Ramos (cell line): ENCODE data around the gene FGD5.
"Not testable (repeated sequence)": the region's sequence is repeated elsewhere in the genome, so short reads cannot be mapped to it uniquely, and the experiment has no call there.

Source experiments
- in situ Hi-C: fragments of 300-500 bp; cut with MboI; formaldehyde crosslinking; loops from one replicate; pipeline ENCODE4 v1.14.3; 2022; ENCODE audit warnings: low sequenced_read_pairs; ENCODE audit not compliant: unreplicated experiment

FGD5 gene

DNA sequence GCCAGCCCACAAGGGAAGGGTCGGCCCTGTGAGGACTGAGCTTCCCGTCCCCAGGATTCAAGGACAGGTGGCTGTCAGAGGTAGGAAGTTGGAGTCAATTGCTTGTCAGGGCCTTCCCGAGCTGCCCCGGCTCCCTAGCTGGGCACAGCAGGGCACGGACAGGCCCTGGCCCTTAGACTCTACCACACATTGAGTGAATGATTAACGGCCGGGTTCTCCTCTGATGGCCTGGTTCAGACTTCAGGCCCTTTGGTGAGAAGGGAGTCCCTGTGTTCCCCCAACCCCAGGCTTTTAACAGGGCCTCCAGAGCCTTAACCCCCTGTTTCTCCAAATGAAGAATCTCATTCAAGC, 16.4 kb upstream of the FGD5 start:
- in situ Hi-C loops: no loop called here

DNA sequence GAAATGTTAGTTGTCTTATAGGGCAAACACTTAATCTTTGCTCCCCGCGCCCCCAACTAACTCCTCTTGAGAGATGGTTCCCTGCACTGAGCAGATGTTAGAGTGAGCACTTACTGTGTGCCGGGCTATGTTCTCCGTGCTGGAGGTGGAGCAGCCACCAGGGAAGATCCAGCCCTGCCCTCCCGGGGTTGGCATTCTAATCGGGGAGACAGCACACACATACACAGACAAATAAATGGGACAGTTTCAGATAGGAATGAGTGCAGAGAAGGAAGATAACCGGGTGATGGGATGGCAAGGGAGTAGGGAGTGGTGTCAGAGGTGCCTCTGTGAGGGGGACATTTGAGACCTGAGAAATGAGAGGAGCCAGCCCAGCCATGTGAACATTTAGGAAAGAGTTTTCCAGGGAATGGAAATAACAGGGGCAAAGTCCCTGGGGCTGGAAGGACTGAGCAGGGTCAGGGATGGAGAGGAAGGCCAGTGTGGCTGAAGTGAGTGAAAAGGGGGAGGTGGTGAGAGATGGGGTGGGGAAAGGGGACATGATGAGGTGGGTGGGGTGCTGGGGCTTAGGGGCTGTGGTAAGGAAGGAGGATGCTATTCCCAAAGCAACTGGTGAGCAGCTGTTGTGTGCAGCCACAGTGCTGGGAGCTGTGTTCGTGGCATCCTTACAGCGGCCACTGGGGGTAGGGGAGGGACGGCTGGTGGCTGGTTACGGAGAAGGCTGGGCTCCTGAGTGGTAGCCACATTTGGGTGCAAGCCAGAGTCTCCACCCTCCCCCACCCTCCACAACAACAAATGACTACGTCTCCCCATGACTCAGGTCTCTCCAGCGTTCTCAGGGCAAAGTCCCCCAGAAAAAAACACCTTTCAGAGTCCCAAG, 15.4 kb upstream of the FGD5 start:
- in situ Hi-C loops: no loop called here

DNA sequence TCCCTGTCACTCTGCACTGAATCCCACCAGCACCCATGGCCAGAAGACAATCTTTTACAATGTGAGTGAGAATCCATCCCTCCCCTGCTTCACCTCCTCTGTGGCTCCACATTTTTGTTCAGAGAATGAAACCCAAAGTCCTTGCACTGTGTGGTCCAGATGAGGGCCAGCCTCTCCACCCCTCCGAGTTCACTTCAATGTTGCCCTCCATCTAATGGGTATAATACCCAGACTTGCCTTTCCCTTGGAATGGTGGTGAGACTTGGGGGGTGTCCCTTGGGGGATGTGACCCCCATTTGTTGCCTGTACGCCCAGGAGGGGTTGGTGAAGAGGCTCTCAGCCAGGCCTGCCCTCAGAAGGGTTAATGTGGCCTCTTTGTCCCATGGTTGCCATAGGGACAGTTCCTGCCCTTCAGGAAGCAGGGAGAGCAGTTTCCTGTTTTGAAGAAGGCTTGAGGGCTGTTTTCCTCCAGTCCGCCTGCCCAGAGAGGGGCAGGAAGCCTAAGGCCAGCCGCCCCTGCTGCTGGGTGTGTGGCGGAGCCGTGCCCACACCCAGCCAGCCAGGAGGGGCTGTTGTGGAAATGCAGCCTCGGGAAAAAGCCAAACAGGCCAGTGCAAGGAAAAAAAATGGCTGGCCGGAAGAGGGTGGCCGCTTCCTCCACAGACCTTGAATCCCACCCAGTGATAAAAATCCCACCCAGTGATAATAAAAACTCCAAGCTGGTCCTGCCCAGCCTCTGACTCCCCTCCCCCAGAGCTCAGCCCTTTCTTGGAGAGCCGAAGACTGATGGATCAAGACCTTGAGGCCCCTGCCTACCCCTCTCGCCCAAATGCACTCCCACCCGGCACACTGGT, 14.6 kb upstream of the FGD5 start:
- in situ Hi-C loops: no loop called here

DNA sequence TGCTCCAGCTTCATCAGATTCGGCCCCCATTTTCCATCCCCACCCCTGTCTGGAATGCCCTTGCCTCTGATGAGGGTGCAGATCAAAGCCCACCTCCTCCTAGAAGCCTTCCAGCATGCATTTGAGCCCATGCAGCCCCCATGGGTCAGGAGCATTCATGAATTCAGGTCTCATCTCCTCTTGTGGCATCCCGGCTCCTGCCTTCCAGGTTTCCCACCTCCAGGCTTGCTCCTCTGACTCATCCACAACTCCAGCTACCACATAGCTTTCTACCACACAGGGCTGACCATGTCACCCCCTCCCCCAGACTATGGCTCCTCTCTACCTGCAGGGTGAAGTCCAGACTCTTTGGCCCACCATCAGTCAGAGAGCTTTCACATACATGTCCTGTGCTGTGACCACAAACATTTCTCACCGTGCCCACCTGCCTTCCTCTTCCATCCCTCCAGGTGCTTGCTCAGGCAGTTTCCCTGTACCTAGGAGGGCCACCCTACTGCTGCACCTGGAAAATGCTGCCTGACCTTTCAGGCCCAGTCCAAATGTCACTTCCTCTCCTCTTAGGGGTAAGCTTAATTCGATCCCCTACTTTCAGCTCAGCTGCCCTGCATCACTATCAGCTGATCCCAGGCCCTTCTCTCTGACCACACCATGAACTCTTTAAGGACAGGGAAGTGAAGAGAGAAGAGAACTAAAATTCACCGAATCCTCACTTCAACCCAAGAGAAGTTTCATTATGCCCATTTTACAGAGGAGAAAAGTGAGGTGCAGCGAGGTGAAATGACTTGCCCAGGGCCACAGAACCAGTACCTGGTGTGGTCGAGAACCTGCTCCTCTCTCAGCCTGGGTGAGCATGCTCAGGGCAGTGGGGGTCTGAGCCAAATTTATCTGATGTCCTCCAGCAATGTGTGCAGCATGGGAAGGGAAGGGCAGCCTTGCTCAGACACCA, 13.7 kb upstream of the FGD5 start:
- in situ Hi-C loops: no loop called here

GRCh38 chr3:14805961-14806537, 12.7 kb upstream of the FGD5 start:
- in situ Hi-C loops: no loop called here

GRCh38 chr3:14806641-14807263, 12.0 kb upstream of the FGD5 start:
- in situ Hi-C loops: no loop called here

- in situ Hi-C loops: no loop called here
These were observed 10.7 kb upstream of the FGD5 start for GRCh38 chr3:14808025-14808424.

DNA sequence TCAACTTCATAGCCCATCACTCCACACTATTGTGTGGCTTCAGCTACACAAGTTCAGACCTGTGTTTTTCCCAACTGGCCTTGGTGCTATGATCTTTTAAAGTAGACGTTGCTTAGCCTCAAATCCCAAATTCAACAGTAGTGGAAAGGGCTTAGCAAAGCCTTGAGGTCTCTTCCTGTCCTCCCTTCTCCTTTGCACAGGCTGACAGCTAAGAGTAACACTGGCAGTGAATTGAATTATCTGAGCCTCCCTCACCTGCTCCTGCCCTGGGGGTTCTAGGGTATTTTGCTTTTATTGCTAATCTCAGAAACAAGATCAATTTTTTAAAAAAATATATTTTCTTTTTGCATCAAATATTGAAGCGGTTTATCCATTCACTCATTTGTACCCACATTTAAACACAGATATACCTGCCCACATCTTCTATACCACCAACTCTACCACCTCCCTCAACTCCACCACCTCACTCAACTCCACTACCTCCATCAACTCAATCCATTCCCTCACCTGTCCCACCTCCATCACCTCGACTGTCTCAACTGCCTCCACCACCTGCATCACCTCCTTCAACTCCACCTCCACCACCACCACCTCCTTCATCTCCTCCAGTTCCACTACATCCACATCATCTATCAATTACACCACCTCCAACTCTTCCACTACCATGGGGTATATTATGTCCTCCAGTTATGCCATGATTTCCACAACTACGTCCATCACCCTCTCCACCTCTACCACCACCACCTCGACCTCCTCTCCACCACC, 10.1 kb upstream of the FGD5 start:
- in situ Hi-C loops: no loop called here

GRCh38 chr3:14809611-14810010, 9.2 kb upstream of the FGD5 start:
- in situ Hi-C loops: not testable (repeated sequence)

DNA sequence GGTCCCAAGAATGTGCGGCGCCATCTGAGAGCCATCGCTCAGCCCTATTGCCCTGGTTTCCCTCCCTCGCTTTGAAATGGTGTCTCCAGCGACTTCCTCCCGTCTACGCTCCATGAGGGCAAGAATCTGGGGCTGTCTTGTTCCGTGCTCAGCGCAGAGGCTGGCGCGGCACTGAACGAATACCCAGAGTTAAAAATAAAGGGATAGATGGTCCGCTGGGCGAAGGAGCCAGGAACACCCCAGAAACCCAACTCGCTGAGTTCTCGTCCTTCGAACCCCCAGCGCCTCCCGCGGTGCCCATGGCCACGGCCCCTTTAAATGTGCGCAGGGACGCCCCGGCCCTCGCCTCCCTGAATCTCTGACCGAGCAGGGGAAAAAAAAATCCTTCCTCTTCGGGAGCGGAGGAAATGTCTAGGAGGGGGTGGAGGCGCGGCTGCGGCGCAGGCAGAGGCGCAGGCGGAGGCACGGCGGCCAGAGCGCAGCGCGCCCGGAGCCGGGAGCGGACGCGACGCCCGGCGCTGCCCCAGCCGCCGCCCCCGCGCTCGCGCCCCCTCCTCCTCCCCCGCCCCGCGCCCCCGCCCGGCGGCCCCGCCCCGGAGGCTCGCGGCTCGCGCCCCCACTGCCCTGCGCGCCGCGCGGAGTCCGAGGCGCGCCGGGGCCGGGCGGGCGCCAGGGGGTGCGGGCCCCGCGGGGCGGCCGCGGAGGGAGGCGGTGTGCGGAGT, 8.5 kb upstream of the FGD5 start:
- in situ Hi-C loops: no loop called here

- in situ Hi-C loops: no loop called here
These were observed 7.7 kb upstream of the FGD5 start for GRCh38 chr3:14810801-14811661.

DNA sequence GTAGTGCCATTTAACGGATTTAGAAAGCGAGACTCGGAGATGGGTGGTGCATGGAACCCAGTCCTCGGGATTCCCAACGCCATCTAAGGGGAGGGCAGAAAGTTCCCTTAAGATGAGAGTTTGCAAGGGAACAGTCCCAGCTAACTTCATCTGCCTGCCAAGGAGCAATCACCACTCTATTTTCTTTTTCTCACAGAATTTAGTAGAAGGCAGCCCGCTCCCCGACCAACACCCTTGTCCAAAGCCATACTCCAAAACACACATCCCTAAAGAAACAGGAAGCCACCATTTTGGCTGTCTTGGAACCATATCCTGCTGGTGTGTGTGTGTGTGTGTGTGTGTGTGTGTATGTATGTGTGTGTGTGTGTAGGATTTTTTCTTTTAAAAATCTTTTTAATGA, 7.1 kb upstream of the FGD5 start:
- in situ Hi-C loops: no loop called here

- in situ Hi-C loops: no loop called here
These were observed 6.5 kb upstream of the FGD5 start for GRCh38 chr3:14812196-14812790.

GRCh38 chr3:14814411-14814871, 4.3 kb upstream of the FGD5 start:
- in situ Hi-C loops: no loop called here

DNA sequence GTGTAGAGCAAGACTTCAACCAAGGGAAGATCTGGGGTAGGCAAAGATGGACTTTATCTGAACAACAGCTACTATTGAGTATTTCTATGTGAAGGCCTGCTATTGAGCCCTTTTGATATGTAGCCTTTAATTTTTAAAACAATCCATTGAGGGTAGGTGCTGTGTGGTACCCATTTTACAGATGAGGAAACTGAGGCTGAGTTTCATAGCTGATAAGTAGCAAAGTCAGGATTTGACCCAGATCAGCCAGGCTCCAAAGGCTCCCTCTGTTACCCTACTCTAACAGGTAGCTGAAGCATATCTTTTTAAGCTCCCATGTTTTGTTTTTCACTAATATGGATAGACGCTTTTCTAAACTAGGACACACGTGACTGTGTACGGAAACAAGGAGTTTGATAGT, 2.4 kb upstream of the FGD5 start:
- in situ Hi-C loops: no loop called here

GRCh38 chr3:14819671-14820070, 909 bp downstream of the FGD5 start:
- in situ Hi-C loops: no loop called here

- in situ Hi-C loops: no loop called here
These were observed 1.4 kb downstream of the FGD5 start for GRCh38 chr3:14820156-14820555.
